Neutrophil (primary cell): Measurements from ENCODE around the gene CTBP1.

ENCODE experiments used
- H3K27ac ChIP-seq: fragments of 200-600 bp; sonication (generic); 2 replicates; pipeline ENCODE4 v1.5.1; 2016; ENCODE audit warnings: mild to moderate bottlenecking, moderate library complexity
- H3K27me3 ChIP-seq: fragments of 200-600 bp; sonication (generic); 2 replicates; pipeline ENCODE4 v1.6.0; 2016; ENCODE audit warnings: mild to moderate bottlenecking
- H3K36me3 ChIP-seq: fragments of 200-600 bp; sonication (generic); 2 replicates; pipeline ENCODE4 v1.5.1; 2017
- H3K4me1 ChIP-seq, 2 experiments: fragments of 200-600 bp in 1 of 2; sonication (generic) in 1 of 2; 1 replicate in 1 of 2; 2 replicates in 1 of 2; pipeline versions ENCODE4 v1.5.1 to v1.6.1; 2013 to 2016; ENCODE audit warnings: low read depth in 1 of 2, low read length in 1 of 2, mild to moderate bottlenecking in 1 of 2, moderate library complexity in 1 of 2; ENCODE audit not compliant: control insufficient read depth in 1 of 2, insufficient read depth in 1 of 2
- H3K4me3 ChIP-seq, 2 experiments: fragments of 200-600 bp in 1 of 2; sonication (generic) in 1 of 2; 1 replicate in 1 of 2; 2 replicates in 1 of 2; pipeline ENCODE4 v1.5.1; 2013 to 2016; ENCODE audit warnings: low read depth in 1 of 2, low read length in 1 of 2, mild to moderate bottlenecking in 1 of 2, moderate library complexity in 1 of 2
- H3K9me3 ChIP-seq: fragments of 200-600 bp; sonication (generic); 2 replicates; pipeline ENCODE4 v1.5.1; 2016
- TF ChIP-seq, protein P1 (sequence below): fragments of 200-600 bp; sonication (generic); IDR thresholded peaks from 2 replicates; pipeline ENCODE4 v1.5.1; 2016; ENCODE audit warnings: antibody characterized with exemption

CTBP1 gene

DNA sequence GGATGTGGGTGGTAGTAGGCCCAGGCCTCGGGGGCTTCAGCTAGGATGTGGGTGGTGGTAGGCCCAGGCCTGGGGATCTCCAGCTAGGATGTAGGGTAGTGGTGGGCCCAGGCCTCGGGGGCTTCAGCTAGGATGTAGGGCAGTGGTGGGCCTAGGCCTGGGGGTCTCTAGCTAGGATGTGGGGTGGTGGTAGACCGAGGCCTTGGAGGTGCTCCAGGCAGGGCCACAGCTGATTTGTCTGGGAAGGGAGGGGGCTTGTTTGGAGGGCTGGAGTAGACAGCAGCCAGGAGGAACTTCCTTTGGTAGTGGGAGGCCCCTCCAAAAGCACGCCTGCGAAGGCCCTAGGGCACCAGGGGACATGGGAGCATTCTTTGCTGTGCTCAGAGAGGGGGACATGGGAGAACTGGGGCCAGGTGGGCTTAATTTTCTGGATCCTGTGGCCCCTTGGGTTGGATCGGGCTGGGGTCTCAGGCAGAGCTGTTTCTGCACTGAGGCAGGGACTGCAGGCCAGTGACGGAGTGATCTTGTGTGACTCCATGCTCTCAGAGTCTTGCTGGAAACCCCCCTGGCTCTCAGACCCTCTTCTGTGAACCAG lies 73.2 kb downstream of the CTBP1 start:
- H3K27ac ChIP-seq = no peak overlapping the region
- H3K4me3 ChIP-seq = no peak overlapping the region
- H3K4me1 ChIP-seq = peaks cover 0 to 19% of the 10 kb centered on the region in 2 experiments
- peaks cover 46% of the 10 kb centered on the region for H3K27me3 ChIP-seq
- no peaks in the 10 kb centered on the region for H3K9me3 ChIP-seq
- TF ChIP-seq, protein P1, sequence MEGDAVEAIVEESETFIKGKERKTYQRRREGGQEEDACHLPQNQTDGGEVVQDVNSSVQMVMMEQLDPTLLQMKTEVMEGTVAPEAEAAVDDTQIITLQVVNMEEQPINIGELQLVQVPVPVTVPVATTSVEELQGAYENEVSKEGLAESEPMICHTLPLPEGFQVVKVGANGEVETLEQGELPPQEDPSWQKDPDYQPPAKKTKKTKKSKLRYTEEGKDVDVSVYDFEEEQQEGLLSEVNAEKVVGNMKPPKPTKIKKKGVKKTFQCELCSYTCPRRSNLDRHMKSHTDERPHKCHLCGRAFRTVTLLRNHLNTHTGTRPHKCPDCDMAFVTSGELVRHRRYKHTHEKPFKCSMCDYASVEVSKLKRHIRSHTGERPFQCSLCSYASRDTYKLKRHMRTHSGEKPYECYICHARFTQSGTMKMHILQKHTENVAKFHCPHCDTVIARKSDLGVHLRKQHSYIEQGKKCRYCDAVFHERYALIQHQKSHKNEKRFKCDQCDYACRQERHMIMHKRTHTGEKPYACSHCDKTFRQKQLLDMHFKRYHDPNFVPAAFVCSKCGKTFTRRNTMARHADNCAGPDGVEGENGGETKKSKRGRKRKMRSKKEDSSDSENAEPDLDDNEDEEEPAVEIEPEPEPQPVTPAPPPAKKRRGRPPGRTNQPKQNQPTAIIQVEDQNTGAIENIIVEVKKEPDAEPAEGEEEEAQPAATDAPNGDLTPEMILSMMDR = no peak
- no peaks in the 10 kb centered on the region for H3K36me3 ChIP-seq

DNA sequence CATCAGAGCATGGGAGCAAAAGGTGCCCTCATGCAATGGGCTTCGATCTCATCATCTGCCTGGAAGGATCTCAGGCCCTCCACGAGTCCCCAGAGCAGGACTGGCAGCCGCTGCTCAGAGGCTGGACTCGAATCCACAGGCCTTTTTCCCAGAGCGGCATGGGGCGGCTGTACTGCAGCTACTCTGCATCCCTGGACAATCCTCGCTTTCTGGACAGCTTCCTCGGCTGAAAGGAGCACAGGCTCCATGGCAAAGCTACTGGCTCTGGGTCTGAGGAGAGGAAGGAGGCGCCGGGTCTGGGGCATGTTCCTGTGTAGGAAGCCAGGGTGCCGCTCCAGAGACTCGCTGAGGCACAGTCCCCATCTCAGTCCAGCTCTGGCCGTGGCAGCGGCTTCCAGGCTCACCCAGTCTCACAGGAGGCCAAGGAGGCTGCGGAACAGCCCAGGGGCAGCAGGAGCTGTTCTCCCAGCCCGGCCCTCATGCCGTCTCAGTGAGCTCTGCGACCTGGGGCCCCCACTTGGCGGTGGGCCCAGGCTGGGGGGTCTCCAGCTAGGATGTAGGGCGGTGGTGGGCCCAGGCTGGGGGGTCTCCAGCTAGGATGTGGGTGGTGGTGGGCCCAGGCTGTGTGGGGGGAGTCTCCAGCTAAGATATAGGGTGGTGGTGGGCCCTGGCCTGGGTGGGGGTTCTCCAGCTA lies 73.8 kb downstream of the CTBP1 start:
- H3K36me3 ChIP-seq = no peaks in the 10 kb centered on the region
- TF ChIP-seq, protein P1 = no peak
- H3K9me3 ChIP-seq = no peaks in the 10 kb centered on the region
- H3K27me3 ChIP-seq = peaks cover 52% of the 10 kb centered on the region
- H3K4me3 ChIP-seq = no peak overlapping the region
- H3K4me1 ChIP-seq = peaks cover 0 to 21% of the 10 kb centered on the region in 2 experiments
- no peak overlapping the region for H3K27ac ChIP-seq

DNA sequence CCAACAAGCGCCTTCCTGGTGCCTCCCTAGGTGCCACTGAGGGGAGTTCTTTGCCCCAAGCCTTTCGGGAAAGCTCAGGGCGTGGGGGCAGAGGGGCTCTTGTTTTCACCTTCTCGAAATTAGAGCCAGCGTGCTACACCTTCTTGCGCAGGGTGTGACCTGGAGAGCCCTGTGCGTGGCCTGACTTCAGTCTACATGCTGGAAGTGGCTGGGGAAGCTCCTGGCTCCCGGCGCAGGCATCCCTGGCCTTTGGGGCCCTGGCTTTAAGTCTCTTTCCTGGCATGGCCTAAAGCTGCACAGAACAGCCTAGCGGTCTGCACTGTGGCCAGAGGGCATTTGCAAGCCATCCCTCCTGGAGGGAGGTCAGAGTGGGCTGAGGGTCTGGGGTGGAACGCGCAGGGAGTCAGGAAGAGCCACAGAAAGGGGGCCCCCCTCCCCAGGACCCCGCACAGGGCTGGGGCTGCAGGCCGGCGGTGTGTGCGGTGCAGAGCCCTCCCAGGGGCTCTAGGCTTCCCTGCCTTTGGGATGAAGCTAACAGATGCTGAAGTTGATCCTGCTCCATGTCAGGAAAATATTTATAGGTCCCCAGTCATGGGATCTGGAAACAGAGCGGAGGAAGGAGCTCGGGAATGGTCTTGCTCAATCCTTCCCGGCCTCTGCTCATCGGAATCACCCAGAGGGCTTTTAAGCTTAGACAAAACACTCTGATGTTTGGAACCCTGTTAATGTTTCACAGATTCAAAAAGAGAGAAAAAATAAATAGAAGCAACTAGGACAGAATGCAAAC lies 75.8 kb downstream of the CTBP1 start:
- H3K36me3 ChIP-seq = no peaks in the 10 kb centered on the region
- H3K4me1 ChIP-seq = peaks cover 0 to 21% of the 10 kb centered on the region in 2 experiments
- TF ChIP-seq, protein P1 = no peak
- H3K9me3 ChIP-seq = no peaks in the 10 kb centered on the region
- peaks cover 71% of the 10 kb centered on the region for H3K27me3 ChIP-seq
- no peak overlapping the region for H3K4me3 ChIP-seq
- no peak overlapping the region for H3K27ac ChIP-seq

DNA sequence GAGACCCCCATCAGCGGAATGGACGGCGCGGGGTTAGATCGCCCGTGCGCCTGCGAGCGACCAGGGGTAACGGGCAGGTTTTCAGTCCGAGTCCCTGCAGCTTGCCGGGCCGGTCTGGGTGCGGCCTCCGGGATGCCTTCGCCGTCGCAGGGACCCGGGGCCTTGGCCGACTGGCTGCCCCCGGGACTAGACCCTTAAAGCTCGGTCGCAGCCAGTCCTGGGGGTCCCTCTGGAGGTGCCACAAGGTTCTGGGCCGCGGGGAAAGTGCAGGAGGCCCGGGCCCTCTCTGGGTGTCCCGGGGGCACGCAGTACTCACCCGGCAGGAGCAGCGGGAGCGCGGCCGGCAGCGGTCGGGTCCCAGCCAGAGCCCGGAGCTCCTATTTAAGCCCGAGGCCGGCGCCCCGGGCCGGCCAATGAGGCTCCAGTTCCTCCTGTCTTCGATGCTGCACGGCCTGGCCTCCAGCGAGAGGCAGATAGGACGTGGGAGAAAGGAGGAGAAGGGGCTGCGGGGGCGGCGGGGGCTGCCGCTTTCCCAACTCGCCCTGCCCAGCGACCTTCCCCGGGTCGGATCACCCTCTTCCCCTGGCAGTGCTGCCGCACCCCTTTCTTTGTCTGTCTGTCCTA lies 76.6 kb downstream of the CTBP1 start, which contains the start of gene SPON2:
Gene SPON2, minus strand, starts transcription at position 356 of the 624 bp plus-strand sequence.
- Histone ChIP-seq H3K4me3 (no peak within 1 kb of the TSS), H3K9me3 (no peaks in the 10 kb centered on the region), H3K27me3 (peaks cover 78% of the 10 kb centered on the region), H3K4me1 (peaks cover 8 to 24% of the 10 kb centered on the region in 2 experiments), H3K36me3 (no peaks in the 10 kb centered on the region), H3K27ac (no peak within 1 kb of the TSS)
- TF ChIP-seq, protein P1 = no peak
